HCT116 (cell line): ENCODE measurements around the gene ARHGEF35.
"Not testable (repeated sequence)": the region's sequence is repeated elsewhere in the genome, so short reads cannot be mapped to it uniquely, and the experiment has no call there.

ENCODE experiments used
- EZH2phosphoT487 ChIP-seq: fragments of 200-600 bp; IDR thresholded peaks from 2 replicates; pipeline ENCODE4 v1.6.1; 2018; ENCODE audit warnings: antibody characterized with exemption, borderline replicate concordance
- YY1 ChIP-seq: IDR thresholded peaks from 2 replicates; pipeline ENCODE4 v1.6.1; 2011; ENCODE audit warnings: low read length, low read depth, moderate library complexity, mild to moderate bottlenecking; ENCODE audit not compliant: insufficient replicate concordance; ENCODE audit errors: extremely low read depth
- TF ChIP-seq, protein P1 (sequence below), 3 experiments: fragments of 200-600 bp in 1 of 3; sonication (generic) in 1 of 3; IDR thresholded peaks in 2 of 3; conservative IDR thresholded peaks in 1 of 3; 2 replicates each; pipeline ENCODE4 v1.5.1; 2012 to 2017; ENCODE audit warnings: low read depth in 2 of 3, low read length in 2 of 3, antibody characterized with exemption in 1 of 3, borderline replicate concordance in 1 of 3, control low read depth in 1 of 3, mild to moderate bottlenecking in 1 of 3, mixed read lengths in 1 of 3, mixed run types in 1 of 3, moderate library complexity in 1 of 3; ENCODE audit not compliant: insufficient read depth in 1 of 3
- TF ChIP-seq, protein P2 (sequence below): IDR thresholded peaks from 2 replicates; pipeline ENCODE4 v1.6.1; 2012

DNA sequence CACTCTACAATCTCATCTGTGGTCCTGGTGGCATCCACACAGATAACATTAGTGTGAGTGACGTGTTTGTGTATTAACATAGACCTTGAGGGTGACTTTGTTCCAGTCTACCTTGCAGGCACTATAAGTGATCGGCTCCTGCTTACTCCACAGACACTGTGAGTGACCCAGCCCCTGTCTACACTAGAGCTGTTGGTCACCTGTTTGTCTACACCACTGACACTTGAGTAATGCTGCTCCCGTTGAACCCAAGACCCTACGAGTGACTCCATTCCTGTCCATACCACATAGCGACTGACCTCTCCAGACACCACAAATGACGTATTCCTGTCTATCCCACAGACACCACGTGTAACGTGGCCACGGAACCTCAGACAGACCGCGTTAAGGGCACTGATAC is 1.9 kb downstream of the ARHGEF35 start:
- TF ChIP-seq, protein P1, sequence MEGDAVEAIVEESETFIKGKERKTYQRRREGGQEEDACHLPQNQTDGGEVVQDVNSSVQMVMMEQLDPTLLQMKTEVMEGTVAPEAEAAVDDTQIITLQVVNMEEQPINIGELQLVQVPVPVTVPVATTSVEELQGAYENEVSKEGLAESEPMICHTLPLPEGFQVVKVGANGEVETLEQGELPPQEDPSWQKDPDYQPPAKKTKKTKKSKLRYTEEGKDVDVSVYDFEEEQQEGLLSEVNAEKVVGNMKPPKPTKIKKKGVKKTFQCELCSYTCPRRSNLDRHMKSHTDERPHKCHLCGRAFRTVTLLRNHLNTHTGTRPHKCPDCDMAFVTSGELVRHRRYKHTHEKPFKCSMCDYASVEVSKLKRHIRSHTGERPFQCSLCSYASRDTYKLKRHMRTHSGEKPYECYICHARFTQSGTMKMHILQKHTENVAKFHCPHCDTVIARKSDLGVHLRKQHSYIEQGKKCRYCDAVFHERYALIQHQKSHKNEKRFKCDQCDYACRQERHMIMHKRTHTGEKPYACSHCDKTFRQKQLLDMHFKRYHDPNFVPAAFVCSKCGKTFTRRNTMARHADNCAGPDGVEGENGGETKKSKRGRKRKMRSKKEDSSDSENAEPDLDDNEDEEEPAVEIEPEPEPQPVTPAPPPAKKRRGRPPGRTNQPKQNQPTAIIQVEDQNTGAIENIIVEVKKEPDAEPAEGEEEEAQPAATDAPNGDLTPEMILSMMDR (IDR thresholded peaks at IDR 0.05 in 2 of 3, conservative IDR thresholded peaks at IDR 0.05 in 1 of 3; ENCODE audit: borderline replicate concordance in 1 of 3, insufficient read depth in 1 of 3, low read depth in 2 of 3, low read length in 2 of 3) = not testable (repeated sequence)
- TF ChIP-seq, protein P2, sequence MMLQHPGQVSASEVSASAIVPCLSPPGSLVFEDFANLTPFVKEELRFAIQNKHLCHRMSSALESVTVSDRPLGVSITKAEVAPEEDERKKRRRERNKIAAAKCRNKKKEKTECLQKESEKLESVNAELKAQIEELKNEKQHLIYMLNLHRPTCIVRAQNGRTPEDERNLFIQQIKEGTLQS = not testable (repeated sequence)
- TF ChIP-seq EZH2phosphoT487, YY1: not testable (repeated sequence)
